A673 (cell line): ENCODE data around the gene LRRC4B. TPM values are rescaled to one million over a fixed set of nuclear protein-coding genes. Genes with fewer than 3 reads are reported as not detected.

Experiments
- BruUV-seq: library from RNA; stranded (reverse); fragments of 400-500 nt; replicated peaks from 2 replicates; lab custom pipeline; 2021; lab: Mats Ljungman, UMichigan
- CTCF ChIA-PET: fragments of 300-600 bp; sonication (Branson Sonifier 250); formaldehyde crosslinking; loops from one replicate; lab custom pipeline; 2022; ENCODE audit warnings: antibody characterized with exemption; lab: Charles Lee
- POLR2A ChIA-PET: fragments of 300-600 bp; sonication (Branson Sonifier 250); formaldehyde crosslinking; loops from one replicate; lab custom pipeline; 2022; ENCODE audit warnings: antibody characterized with exemption; ENCODE audit not compliant: low non-redundant PET; lab: Charles Lee
- DNase-seq: peaks from one replicate; pipeline ENCODE4 v3.0.0-alpha.2; 2015; ENCODE audit warnings: low spot score
- H3K27ac ChIP-seq: fragments of 200-600 bp; sonication (generic); 2 replicates; pipeline ENCODE4 v1.5.1; 2016; ENCODE audit warnings: mixed run types, low read depth, mild to moderate bottlenecking, mixed read lengths, antibody characterized with exemption, low read length; ENCODE audit not compliant: poor library complexity, severe bottlenecking
- H3K27me3 ChIP-seq: fragments of 200-600 bp; sonication (generic); replicated peaks from 2 replicates; pipeline ENCODE4 v1.6.1; 2017; ENCODE audit warnings: mixed run types, low read depth, mild to moderate bottlenecking, mixed read lengths, antibody characterized with exemption, low read length; ENCODE audit not compliant: insufficient read depth, poor library complexity
- H3K36me3 ChIP-seq: fragments of 200-600 bp; sonication (generic); 2 replicates; pipeline ENCODE4 v1.6.1; 2016; ENCODE audit warnings: mixed run types, mild to moderate bottlenecking, mixed read lengths, antibody characterized with exemption, low read length; ENCODE audit not compliant: insufficient read depth, poor library complexity, severe bottlenecking
- H3K4me1 ChIP-seq: fragments of 200-600 bp; sonication (generic); 2 replicates; pipeline ENCODE4 v1.6.1; 2017; ENCODE audit warnings: mixed run types, mild to moderate bottlenecking, mixed read lengths, antibody characterized with exemption, low read length; ENCODE audit not compliant: insufficient read depth, poor library complexity, severe bottlenecking
- H3K4me3 ChIP-seq: fragments of 200-600 bp; sonication (generic); 2 replicates; pipeline ENCODE4 v1.5.1; 2016; ENCODE audit warnings: low read depth, mixed run types, mild to moderate bottlenecking, mixed read lengths, low read length; ENCODE audit not compliant: poor library complexity, severe bottlenecking
- H3K9me3 ChIP-seq: fragments of 200-600 bp; sonication (generic); 2 replicates; pipeline ENCODE4 v1.6.1; 2016; ENCODE audit warnings: mixed run types, low read depth, mild to moderate bottlenecking, mixed read lengths, antibody characterized with exemption, low read length; ENCODE audit not compliant: poor library complexity, severe bottlenecking
- EZH2 ChIP-seq: fragments of 200-600 bp; sonication (generic); IDR thresholded peaks from 2 replicates; pipeline ENCODE4 v1.6.1; 2017; ENCODE audit warnings: borderline replicate concordance, low read depth, mild to moderate bottlenecking, mixed read lengths, antibody characterized with exemption, low read length; ENCODE audit not compliant: poor library complexity, severe bottlenecking
- intact Hi-C: fragments of 100-400 bp; cut with micrococcal nuclease; formaldehyde crosslinking; loops from one replicate; pipeline ENCODE4 v1.10.0; 2022; ENCODE audit not compliant: unreplicated experiment
- total RNA-seq: library from RNA; stranded (reverse); gene quantifications from 2 replicates; pipeline ENCODE4 v1.2.3, GENCODE V29; 2021
- TF ChIP-seq, protein P1 (sequence below): fragments of 300-800, 200-600 bp; sonication (generic); conservative IDR thresholded peaks from 2 replicates; pipeline ENCODE4 v1.5.1; 2017; ENCODE audit warnings: low read depth, mild to moderate bottlenecking, antibody characterized with exemption, low read length, moderate library complexity, mixed read lengths

LRRC4B gene
- total RNA-seq, 1 experiment from 2014 or later: 23.1 TPM

DNA sequence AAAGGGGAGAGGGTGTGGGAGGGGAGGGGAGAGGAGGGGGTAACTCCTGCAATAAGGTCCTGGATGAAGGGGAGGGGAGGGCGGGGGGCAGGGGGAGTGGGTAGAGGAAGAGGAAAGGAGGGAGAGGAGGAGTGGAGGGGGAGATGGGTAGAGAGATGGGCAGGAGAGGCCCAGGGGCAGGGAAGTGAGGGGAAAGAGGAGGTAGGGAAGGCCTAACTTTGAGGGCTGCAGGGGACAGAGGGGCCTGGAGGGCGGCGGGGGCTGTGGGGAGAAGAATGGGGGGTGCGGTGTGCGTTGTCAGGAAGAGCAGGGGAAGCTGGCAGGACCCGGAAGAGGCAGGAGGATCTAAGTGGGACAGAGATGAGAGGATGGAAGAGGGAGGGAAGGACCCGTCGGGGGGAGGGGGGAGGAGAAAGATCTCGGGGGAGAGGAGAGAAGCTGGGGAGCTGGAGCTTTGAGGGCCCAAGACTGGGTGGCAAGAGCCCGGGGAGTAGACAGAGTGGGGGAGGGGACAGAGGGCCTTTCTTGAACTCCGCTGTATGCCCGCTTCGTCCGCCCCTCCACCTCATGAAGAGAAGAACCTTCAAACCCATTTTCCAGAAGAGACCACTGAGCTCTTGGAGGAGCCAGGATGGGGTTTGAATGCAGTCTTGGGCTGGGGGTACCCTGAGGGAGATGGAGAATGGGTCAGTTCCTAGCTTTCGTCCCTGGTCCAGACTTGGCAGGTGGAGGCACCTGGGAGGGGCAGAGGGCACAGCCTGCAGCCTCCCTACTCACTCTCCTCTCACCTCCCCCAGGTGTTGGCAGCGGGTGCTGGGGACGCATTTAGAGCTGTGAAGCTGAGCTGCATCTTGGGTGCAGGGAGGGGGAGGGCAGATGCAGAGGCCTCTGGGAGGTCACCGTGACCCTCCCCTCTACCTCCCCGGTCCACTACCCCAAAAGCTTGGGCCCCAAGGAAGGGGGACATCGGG, 778 bp upstream of the LRRC4B start:
- Histone ChIP-seq H3K4me1 (peaks cover 14% of the 10 kb centered on the region), H3K27me3 (peaks cover 4% of the 10 kb centered on the region), H3K4me3 (no peak overlapping the region), H3K27ac (no peak overlapping the region), H3K36me3 (no peaks in the 10 kb centered on the region), H3K9me3 (no peaks in the 10 kb centered on the region)
- intact Hi-C loops: no loop called here
- ChIA-PET POLR2A (no interaction called here), CTCF (no interaction called here)
- no peak for DNase-seq
- TF ChIP-seq, protein P1, sequence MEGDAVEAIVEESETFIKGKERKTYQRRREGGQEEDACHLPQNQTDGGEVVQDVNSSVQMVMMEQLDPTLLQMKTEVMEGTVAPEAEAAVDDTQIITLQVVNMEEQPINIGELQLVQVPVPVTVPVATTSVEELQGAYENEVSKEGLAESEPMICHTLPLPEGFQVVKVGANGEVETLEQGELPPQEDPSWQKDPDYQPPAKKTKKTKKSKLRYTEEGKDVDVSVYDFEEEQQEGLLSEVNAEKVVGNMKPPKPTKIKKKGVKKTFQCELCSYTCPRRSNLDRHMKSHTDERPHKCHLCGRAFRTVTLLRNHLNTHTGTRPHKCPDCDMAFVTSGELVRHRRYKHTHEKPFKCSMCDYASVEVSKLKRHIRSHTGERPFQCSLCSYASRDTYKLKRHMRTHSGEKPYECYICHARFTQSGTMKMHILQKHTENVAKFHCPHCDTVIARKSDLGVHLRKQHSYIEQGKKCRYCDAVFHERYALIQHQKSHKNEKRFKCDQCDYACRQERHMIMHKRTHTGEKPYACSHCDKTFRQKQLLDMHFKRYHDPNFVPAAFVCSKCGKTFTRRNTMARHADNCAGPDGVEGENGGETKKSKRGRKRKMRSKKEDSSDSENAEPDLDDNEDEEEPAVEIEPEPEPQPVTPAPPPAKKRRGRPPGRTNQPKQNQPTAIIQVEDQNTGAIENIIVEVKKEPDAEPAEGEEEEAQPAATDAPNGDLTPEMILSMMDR: no peak
- TF ChIP-seq EZH2: no peak
- no TSS peak for BruUV-seq

DNA sequence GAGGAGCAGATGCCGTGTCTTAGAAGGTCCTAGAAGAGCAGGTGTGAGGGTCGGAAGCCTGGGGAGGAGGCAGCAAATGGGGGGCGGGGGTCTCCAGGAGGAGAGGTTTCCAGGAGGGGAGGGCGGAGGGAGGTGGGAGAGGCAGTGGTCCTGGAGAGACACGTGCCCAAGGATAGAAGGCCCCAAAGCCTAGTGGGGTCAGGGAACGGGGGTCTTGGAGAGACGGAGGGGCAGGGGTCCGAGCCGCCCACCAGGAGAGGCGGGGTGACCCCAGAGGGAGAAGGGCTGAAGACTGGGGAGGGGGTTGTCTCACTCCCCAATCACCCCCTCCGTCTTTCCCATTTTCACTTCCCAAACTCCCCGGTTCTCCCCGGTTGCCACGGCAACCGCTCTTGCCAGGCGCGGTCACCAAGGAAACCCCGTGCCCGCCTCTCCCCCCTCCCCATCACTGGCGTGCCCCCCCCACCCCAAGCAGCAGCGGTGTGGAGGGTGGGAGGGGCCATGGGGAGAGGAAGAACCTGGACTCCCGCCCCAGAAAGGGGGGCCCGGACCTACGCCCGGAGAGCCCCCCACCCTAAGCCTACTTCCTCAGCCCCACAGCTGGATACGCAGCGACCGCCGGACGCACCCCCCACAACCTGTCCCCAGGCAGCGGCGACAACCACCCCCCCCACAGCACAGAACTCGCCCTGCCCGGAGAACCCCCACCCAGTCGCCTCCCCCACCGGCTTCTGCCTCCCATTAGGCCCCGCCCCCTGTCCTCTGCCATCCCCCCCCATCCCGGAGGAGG, 988 bp downstream of the LRRC4B start:
- no TSS peak for BruUV-seq
- ChIA-PET POLR2A (interaction anchor here (0.7 kb wide), 1 partner anchor 159 kb away, joined by 4 read pairs; no protein-coding TSS in a partner anchor), CTCF (no interaction called here)
- peak; percentile 76 for DNase-seq
- peaks cover 4% of the 10 kb centered on the region for H3K27me3 ChIP-seq
- H3K36me3 ChIP-seq: no peaks in the 10 kb centered on the region
- intact Hi-C loops: no loop called here
- TF ChIP-seq, protein P1: no peak
- no peak for TF ChIP-seq EZH2
- H3K4me1 ChIP-seq: peaks cover 14% of the 10 kb centered on the region
- H3K4me3 ChIP-seq: peak overlapping the region; percentile 56
- H3K27ac ChIP-seq: no peak overlapping the region
- H3K9me3 ChIP-seq: no peaks in the 10 kb centered on the region
